PC-3 (cell line): ENCODE data around the gene SUGCT. TPM values are rescaled to one million over a fixed set of nuclear protein-coding genes. Genes with fewer than 3 reads are reported as not detected.
"Not testable (repeated sequence)": the region's sequence is repeated elsewhere in the genome, so short reads cannot be mapped to it uniquely, and the experiment has no call there.

Experiments
- ATAC-seq: fragments of 200-7000 bp; cut with Tn5 transposase; 2 replicates; pipeline ENCODE4 v1.9.1; 2020; ENCODE audit warnings: mild to moderate bottlenecking, moderate library complexity
- BruUV-seq: library from RNA; stranded (reverse); fragments of 400-500 nt; replicated peaks from 2 replicates; lab custom pipeline; 2021; lab: Mats Ljungman, UMichigan
- CTCF ChIA-PET: fragments of 300-600 bp; sonication (Branson Sonifier 250); formaldehyde crosslinking; loops from one replicate; lab custom pipeline; 2022; ENCODE audit warnings: antibody characterized with exemption; lab: Charles Lee
- POLR2A ChIA-PET: fragments of 300-600 bp; sonication (Branson Sonifier 250); formaldehyde crosslinking; loops from one replicate; lab custom pipeline; 2022; ENCODE audit warnings: antibody characterized with exemption; ENCODE audit not compliant: unreplicated experiment; lab: Charles Lee
- DNase-seq: peaks from one replicate; pipeline ENCODE4 v3.0.0-alpha.2; 2015
- H2AFZ ChIP-seq: fragments of 300-600 bp; sonication (generic); 2 replicates; pipeline ENCODE4 v1.6.0; 2016; ENCODE audit warnings: antibody characterized with exemption, low read length
- H3F3A ChIP-seq: fragments of 300-600 bp; sonication (generic); one replicate; pipeline ENCODE4 v1.6.0; 2017; ENCODE audit warnings: antibody characterized with exemption, low read length, control low read depth, mild to moderate bottlenecking; ENCODE audit not compliant: unreplicated experiment
- H3K27ac ChIP-seq: fragments of 300-600 bp; sonication (generic); 2 replicates; pipeline ENCODE4 v1.5.1; 2016; ENCODE audit warnings: mild to moderate bottlenecking, low read length
- H3K27me3 ChIP-seq: fragments of 300-600 bp; sonication (generic); 2 replicates; pipeline ENCODE4 v1.6.1; 2016; ENCODE audit warnings: low read length, mixed read lengths
- H3K36me3 ChIP-seq: fragments of 300-600 bp; sonication (generic); 2 replicates; pipeline ENCODE4 v1.6.1; 2016; ENCODE audit warnings: low read depth, mixed run types, low read length, mixed read lengths
- H3K4me1 ChIP-seq: fragments of 300-600 bp; sonication (generic); 2 replicates; pipeline ENCODE4 v1.5.1; 2016; ENCODE audit warnings: low read length; ENCODE audit not compliant: insufficient read depth
- H3K4me2 ChIP-seq: fragments of 300-600 bp; sonication (generic); 2 replicates; pipeline ENCODE4 v1.6.0; 2016; ENCODE audit warnings: low read length
- H3K4me3 ChIP-seq: fragments of 300-600 bp; sonication (generic); 2 replicates; pipeline ENCODE4 v1.5.1; 2016; ENCODE audit warnings: mild to moderate bottlenecking, low read length, mixed read lengths
- H3K79me2 ChIP-seq: fragments of 300-600 bp; sonication (generic); 2 replicates; pipeline ENCODE4 v1.6.1; 2017; ENCODE audit warnings: low read length, mixed read lengths
- H3K9ac ChIP-seq: fragments of 300-600 bp; sonication (generic); 2 replicates; pipeline ENCODE4 v1.6.0; 2016; ENCODE audit warnings: mild to moderate bottlenecking, low read length
- H3K9me2 ChIP-seq: fragments of 300-600 bp; sonication (generic); replicated peaks from 2 replicates; pipeline ENCODE4 v1.6.1; 2016; ENCODE audit warnings: mixed run types, low read length, mixed read lengths
- H3K9me3 ChIP-seq: fragments of 300-600 bp; sonication (generic); 2 replicates; pipeline ENCODE4 v1.6.1; 2016; ENCODE audit warnings: low read length, mixed read lengths
- H4K20me1 ChIP-seq: fragments of 300-600 bp; sonication (generic); 2 replicates; pipeline ENCODE4 v1.6.1; 2016; ENCODE audit warnings: low read length, mixed read lengths
- EZH2 ChIP-seq: fragments of 300-600 bp; sonication (generic); IDR thresholded peaks from one replicate; pipeline ENCODE4 v1.6.1; 2017; ENCODE audit warnings: antibody characterized with exemption, mild to moderate bottlenecking, low read length; ENCODE audit not compliant: unreplicated experiment
- EZH2phosphoT487 ChIP-seq: fragments of 300-600 bp; sonication (generic); IDR thresholded peaks from 2 replicates; pipeline ENCODE4 v1.6.1; 2018; ENCODE audit warnings: mild to moderate bottlenecking, antibody characterized with exemption, low read length, borderline replicate concordance
- intact Hi-C: fragments of 100-400 bp; cut with micrococcal nuclease; formaldehyde crosslinking; loops from 2 replicates; pipeline ENCODE4 v1.9.0; 2023
- total RNA-seq: library from RNA; depleted of rRNA; stranded (reverse); fragments of >200 nt; gene quantifications from 2 replicates; pipeline ENCODE4 v1.2.3, GENCODE V29; 2014
- TF ChIP-seq, protein P1 (sequence below): fragments of 300-600 bp; sonication (generic); conservative IDR thresholded peaks from 2 replicates; pipeline ENCODE4 v1.5.1; 2017; ENCODE audit warnings: antibody characterized with exemption, low read depth, mild to moderate bottlenecking, low read length

The SUGCT gene
- total RNA-seq, 1 experiment from 2014 or later: 2.9 TPM

DNA sequence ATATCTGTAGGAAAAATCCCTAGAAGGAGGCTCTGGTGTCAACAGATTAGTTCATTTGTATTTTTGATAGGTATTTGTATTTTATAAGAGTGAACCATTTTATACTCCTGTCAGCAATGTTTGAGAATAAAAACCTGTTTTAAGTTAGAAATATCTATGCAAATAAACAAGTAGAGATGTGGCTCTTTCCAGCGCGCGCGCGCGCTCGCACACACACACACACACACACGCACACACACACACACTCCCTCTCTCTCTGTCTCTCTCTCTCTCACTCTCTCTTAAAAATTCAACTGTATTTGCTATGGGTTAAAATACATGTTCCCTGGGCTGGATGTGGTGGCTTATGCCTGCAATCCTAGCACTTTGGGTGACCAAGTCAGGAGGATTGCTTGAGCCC lies 113.9 kb downstream of the SUGCT start:
- POLR2A ChIA-PET: no interaction called here

DNA sequence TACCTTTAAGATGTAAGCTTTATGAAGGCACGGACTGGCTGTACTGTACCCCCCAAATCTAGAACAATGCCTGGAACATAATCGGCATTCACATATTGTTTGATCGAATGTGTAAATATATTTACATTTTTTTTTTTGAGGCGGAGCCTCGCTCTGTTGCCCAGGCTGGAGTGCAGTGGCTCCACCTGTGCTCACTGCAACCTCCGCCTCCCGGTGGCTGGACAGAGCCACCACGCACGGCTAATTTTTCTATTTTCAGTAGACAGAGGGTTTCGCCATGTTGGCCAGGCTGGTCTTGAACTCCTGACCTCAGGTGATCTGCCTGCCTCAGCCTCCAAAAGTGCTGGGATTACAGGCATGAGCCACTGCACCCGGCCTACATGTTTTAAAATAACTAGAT lies 118.6 kb downstream of the SUGCT start:
- BruUV-seq: not testable (repeated sequence)

More for the DNA sequence above, 113.9 kb downstream of the SUGCT start:
- no TSS peak for BruUV-seq
- TF ChIP-seq EZH2phosphoT487 (no peak), EZH2 (no peak)
- TF ChIP-seq, protein P1, sequence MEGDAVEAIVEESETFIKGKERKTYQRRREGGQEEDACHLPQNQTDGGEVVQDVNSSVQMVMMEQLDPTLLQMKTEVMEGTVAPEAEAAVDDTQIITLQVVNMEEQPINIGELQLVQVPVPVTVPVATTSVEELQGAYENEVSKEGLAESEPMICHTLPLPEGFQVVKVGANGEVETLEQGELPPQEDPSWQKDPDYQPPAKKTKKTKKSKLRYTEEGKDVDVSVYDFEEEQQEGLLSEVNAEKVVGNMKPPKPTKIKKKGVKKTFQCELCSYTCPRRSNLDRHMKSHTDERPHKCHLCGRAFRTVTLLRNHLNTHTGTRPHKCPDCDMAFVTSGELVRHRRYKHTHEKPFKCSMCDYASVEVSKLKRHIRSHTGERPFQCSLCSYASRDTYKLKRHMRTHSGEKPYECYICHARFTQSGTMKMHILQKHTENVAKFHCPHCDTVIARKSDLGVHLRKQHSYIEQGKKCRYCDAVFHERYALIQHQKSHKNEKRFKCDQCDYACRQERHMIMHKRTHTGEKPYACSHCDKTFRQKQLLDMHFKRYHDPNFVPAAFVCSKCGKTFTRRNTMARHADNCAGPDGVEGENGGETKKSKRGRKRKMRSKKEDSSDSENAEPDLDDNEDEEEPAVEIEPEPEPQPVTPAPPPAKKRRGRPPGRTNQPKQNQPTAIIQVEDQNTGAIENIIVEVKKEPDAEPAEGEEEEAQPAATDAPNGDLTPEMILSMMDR: no peak
- DNase-seq (no peak), ATAC-seq (no peak)
- H4K20me1 ChIP-seq: no peaks in the 10 kb centered on the region
- no peaks in the 10 kb centered on the region for H3K36me3 ChIP-seq
- H2AFZ ChIP-seq: no peak overlapping the region
- no peaks in the 10 kb centered on the region for H3F3A ChIP-seq
- H3K9me2 ChIP-seq: no peaks in the 10 kb centered on the region
- CTCF ChIA-PET: no interaction called here
- H3K79me2 ChIP-seq: no peaks in the 10 kb centered on the region
- intact Hi-C loops: no loop called here
- H3K27me3 ChIP-seq: no peaks in the 10 kb centered on the region
- no peaks in the 10 kb centered on the region for H3K9me3 ChIP-seq
- no peak overlapping the region for H3K4me3 ChIP-seq
- H3K4me1 ChIP-seq: no peaks in the 10 kb centered on the region
- H3K4me2 ChIP-seq: no peak overlapping the region
- no peak overlapping the region for H3K9ac ChIP-seq
- no peak overlapping the region for H3K27ac ChIP-seq

DNA sequence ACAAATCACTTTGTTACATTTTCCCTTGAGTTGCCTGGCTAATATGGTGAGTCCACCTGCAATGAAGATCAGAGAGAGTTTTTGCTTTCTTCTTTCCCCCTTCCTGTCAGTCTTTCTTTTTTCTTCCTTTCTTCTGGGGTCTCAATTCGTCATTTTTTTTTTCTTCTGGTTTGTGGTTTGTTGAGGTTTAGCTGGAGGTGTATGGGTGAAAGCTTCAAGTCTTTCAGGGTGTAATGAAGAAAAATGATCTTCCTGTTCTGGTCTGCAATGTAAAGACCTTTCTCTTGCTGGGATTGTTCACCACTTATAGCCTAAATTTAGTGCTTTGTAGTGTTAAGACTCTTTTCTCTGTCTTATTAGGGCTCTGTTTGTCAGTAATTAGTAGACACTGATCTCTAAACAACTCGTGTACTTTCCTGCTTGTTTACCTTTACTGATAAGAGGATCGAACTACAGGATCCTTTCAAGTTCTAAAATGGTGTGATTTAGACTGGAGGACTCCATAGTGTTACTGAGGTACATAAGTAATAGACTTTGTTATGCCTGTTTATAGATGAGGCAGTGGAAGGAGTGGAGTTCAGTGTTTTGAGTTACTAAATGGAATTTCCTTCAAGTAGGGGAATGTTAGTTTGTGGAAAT lies 129.1 kb downstream of the SUGCT start:
- no TSS peak for BruUV-seq
- TF ChIP-seq EZH2phosphoT487: no peak
- TF ChIP-seq, protein P1: no peak
- TF ChIP-seq EZH2: no peak

More for the DNA sequence above, 118.6 kb downstream of the SUGCT start:
- DNase-seq, ATAC-seq, H3K4me1 ChIP-seq, H3K36me3 ChIP-seq, H3K9me2 ChIP-seq, H2AFZ ChIP-seq, H3K27me3 ChIP-seq, H3K27ac ChIP-seq, POLR2A ChIA-PET, intact Hi-C loops, H3K9me3 ChIP-seq, H4K20me1 ChIP-seq, CTCF ChIA-PET, H3K4me2 ChIP-seq, H3K4me3 ChIP-seq, H3K9ac ChIP-seq, H3F3A ChIP-seq, H3K79me2 ChIP-seq: not testable (repeated sequence)

More for the DNA sequence above, 129.1 kb downstream of the SUGCT start:
- Histone ChIP-seq H4K20me1 (no peaks in the 10 kb centered on the region), H3K79me2 (no peaks in the 10 kb centered on the region), H3K9me3 (no peaks in the 10 kb centered on the region), H3K4me3 (no peak overlapping the region), H2AFZ (no peak overlapping the region), H3K4me2 (no peak overlapping the region), H3F3A (no peaks in the 10 kb centered on the region), H3K9ac (no peak overlapping the region), H3K36me3 (no peaks in the 10 kb centered on the region), H3K4me1 (no peaks in the 10 kb centered on the region), H3K27me3 (no peaks in the 10 kb centered on the region), H3K27ac (no peak overlapping the region), H3K9me2 (no peaks in the 10 kb centered on the region)
- CTCF ChIA-PET: no interaction called here
- POLR2A ChIA-PET: no interaction called here
- ATAC-seq (no peak), DNase-seq (no peak)
- intact Hi-C loops: no loop called here
